Fibroblast of mammary gland (primary cell): ENCODE measurements around the gene IER5L.
"Not testable (repeated sequence)": the region's sequence is repeated elsewhere in the genome, so short reads cannot be mapped to it uniquely, and the experiment has no call there.

ENCODE experiments used
- DNase-seq: peaks from one replicate; pipeline ENCODE4 v3.0.0-alpha.2; 2010; ENCODE audit warnings: low read depth
- H3K4me3 ChIP-seq: 2 replicates; pipeline ENCODE4 v1.5.1; 2011; ENCODE audit warnings: low read depth, mild to moderate bottlenecking, low read length, moderate library complexity; ENCODE audit not compliant: control insufficient read depth
- TF ChIP-seq, protein P1 (sequence below): conservative IDR thresholded peaks from 2 replicates; pipeline ENCODE4 v1.5.1; 2011; ENCODE audit warnings: low read depth, low read length, inconsistent platforms; ENCODE audit not compliant: control insufficient read depth, insufficient read depth

The IER5L gene

DNA sequence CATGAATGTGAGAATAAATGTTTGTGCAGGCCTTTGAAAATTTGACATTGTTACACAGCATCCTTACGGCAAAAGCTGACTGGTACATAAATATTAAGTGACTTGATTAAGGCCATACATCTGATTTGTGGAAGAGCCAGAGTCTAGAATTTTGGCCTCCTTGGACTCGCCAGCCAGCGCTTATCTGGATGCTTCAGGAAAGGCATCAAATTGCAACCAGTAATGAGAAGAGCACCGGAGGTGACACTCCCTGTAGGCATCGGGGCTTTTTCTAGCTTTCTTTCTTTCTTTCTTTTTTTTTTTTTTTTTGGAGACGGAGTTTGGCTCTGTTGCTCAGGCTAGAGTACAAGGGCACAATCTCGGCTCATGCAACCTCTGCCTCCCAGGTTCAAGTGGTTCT, 13.2 kb upstream of the IER5L start:
- H3K4me3 ChIP-seq = no peak overlapping the region
- DNase-seq = no peak
- TF ChIP-seq, protein P1, sequence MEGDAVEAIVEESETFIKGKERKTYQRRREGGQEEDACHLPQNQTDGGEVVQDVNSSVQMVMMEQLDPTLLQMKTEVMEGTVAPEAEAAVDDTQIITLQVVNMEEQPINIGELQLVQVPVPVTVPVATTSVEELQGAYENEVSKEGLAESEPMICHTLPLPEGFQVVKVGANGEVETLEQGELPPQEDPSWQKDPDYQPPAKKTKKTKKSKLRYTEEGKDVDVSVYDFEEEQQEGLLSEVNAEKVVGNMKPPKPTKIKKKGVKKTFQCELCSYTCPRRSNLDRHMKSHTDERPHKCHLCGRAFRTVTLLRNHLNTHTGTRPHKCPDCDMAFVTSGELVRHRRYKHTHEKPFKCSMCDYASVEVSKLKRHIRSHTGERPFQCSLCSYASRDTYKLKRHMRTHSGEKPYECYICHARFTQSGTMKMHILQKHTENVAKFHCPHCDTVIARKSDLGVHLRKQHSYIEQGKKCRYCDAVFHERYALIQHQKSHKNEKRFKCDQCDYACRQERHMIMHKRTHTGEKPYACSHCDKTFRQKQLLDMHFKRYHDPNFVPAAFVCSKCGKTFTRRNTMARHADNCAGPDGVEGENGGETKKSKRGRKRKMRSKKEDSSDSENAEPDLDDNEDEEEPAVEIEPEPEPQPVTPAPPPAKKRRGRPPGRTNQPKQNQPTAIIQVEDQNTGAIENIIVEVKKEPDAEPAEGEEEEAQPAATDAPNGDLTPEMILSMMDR = no peak

DNA sequence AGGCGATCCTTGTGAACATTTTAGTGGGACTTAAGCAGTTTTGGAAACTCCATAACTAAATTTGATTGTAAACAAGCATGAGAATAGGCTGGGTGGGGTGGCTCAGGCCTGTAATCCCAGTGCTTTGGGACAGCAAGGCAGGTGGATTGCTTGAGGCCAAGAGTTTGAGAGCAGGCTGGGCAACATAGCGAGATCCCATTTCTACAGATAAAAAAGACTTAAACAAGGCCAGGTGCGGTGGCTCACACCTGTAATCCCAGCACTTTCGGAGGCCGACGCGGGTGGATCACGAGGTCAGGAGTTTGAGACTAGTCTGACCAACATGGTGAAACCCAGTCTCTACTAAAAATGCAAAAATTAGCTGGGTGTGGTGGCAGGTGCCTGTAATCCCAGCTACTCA, 11.9 kb upstream of the IER5L start:
- not testable (repeated sequence) for DNase-seq, H3K4me3 ChIP-seq

DNA sequence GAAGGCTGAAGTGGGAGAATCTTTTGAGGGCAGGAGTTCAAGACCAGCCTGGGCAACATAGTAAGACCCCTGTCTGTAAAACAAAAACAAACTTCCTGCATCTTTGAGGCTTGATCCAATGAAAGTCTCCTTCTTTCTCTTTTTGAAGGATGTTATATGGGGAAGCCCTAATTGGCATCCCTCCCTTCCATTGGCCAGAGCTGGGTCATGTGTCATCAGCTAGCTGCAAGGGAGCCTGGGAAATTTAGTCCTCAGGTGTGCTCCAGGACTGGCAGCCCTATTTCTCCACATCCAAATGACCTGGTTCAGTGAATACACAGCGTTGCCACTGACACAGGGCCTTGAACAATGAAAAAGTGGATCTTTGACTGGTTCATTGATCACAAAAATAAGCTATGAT, 9.0 kb upstream of the IER5L start:
- H3K4me3 ChIP-seq = no peak overlapping the region
- no peak for DNase-seq
- TF ChIP-seq, protein P1 = no peak

DNA sequence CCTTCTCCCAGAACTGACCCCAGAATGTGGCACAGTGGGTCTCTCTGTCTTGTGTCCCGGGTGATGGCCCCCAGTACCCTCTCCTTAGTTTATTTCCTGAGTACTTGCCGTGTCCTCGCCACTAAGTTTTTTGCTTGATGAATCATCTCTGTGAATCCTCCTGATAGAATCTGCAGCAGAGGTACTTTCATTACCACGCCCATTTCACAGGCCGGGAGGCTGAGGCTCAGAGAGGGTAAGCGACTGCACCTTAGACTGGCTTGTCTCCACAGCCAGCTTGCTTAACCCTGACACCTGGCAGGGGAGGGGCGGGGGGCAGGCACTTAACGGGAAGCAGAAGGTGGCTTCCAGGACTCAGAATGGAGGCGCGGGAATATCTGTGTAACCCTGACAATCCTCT, 7.9 kb upstream of the IER5L start:
- no peak overlapping the region for H3K4me3 ChIP-seq
- TF ChIP-seq, protein P1 = no peak
- DNase-seq = no peak

DNA sequence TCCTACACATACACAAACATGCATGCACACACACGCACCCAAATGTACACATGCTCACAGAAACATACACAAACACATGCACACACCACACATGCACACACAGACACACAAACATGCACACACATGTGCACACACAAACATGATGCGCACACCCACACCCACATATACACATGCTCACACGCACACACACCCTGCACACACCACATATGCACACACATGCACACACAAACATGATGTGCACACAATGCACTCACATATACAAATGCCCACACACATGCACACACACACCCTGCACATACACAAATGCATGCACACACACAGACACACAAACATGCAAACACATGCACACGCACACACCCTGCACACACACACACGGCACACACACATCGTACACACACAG, 7.3 kb upstream of the IER5L start:
- TF ChIP-seq, protein P1 = no peak
- H3K4me3 ChIP-seq = no peak overlapping the region
- no peak for DNase-seq

DNA sequence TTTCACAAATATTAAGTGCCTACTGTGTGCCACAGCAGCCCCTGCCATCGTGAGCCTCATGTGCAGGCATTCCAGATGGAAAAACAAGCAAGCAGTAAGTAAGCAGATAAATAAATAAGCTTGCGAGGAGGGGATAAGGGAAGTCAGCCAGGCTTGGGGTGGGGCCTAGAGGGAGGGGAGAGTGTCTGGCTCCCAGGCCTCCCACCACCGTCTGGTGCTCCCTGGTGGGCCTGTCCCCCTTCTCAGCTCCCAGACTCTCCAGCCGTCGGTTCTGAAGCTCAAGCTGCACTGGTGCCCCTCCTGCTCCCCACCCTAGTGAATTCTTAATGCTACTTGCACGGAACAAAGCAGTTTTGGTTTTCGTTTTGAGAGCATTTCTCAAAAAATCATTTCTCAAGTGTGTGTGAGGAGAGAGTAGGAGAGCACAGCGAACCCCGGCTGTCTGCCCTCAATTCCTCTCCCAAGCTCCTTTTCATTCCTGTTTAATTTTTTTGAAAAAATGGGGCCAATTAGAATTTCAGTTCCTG, 6.6 kb upstream of the IER5L start:
- TF ChIP-seq, protein P1 = no peak
- DNase-seq = no peak
- no peak overlapping the region for H3K4me3 ChIP-seq

DNA sequence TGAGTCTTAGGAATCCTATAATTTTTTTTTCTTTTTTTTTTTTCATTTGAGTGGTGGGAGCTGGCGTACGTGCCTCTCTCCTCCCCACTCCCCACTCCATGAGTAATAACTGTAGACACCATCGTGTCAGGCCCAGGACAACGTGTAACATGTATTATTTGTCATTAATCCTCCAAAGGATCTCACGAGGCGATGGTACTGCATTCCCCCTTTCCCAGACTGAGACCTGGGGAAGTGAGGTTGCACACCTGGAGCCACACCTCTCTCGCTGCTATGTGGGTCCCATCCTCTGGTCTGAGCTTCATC, 6.1 kb upstream of the IER5L start:
- TF ChIP-seq, protein P1 = no peak
- H3K4me3 ChIP-seq = no peak overlapping the region
- no peak for DNase-seq
